ENCODE data around the gene SLC25A13. TPM values are rescaled to one million over a fixed set of nuclear protein-coding genes. Genes with fewer than 3 reads are reported as not detected.

The SLC25A13 gene
- total and polyA plus RNA-seq, 2 of the 13 experiments (the other 11 are each of a cell fraction or from before 2014, with no cell fraction given) = 36.2 to 84.9 TPM

DNA sequence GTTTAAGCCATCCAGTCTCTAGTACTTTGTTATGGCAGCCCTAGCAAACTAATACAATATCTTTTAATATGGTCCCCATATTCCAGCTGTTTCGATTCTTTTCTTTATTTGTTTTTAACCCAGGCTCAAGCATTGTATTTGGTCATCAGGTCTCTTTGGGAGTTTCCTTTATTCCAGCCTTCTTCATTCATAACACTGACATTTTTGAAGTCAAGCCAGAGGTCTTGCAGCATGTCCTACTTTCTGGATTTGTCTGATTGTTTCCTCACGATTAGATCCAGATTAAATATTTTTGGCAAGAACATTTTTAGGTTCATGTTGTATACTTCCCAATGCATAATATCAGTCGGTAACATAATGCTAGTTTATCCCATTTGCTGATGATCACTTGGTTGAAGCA is 11.8 kb downstream of the SLC25A13 start:
- Histone ChIP-seq H3K9me3 (ENCODE audit: low read length) (no peaks in the 10 kb centered on the region), H3K36me3 (replicated peaks in 1 of 2; ENCODE audit: control insufficient read depth in 1 of 2, insufficient read depth in 2 of 2, low read length in 2 of 2) (peaks cover 7 to 20% of the 10 kb centered on the region in 2 experiments), H4K20me1 (ENCODE audit: insufficient read depth, low read length) (peaks cover 37% of the 10 kb centered on the region), H3K27ac (ENCODE audit: extremely low read length, insufficient read depth, low read length) (no peak overlapping the region), H3K4me2 (ENCODE audit: low read depth, low read length) (no peak overlapping the region), H3K27me3 (ENCODE audit: control insufficient read depth in 1 of 2, insufficient read depth in 2 of 2, low read length in 2 of 2) (no peaks in the 10 kb centered on the region), H3K4me1 (ENCODE audit: insufficient read depth, low read length) (peaks cover 88% of the 10 kb centered on the region), H3K79me2 (ENCODE audit: insufficient read depth, low read length) (peaks cover 97% of the 10 kb centered on the region), H3K9ac (ENCODE audit: insufficient read depth, low read depth, low read length) (no peak overlapping the region), H3K4me3 (replicated peaks in 1 of 3; ENCODE audit: insufficient read depth in 1 of 3, low read depth in 2 of 3, low read length in 3 of 3) (no peak overlapping the region), H2AFZ (ENCODE audit: low read length) (no peak overlapping the region)
- POLR2A ChIA-PET = no interaction called here
- FAIRE-seq = no peak
- intact Hi-C loops (cut with micrococcal nuclease; ENCODE audit: unreplicated experiment) = no loop called here
- ATAC-seq = no peak
- no TSS peak for BruUV-seq (replicated peaks)
- 93% methylated on average over 3 of the region's 3 CpGs for WGBS (ENCODE audit: low lambda C conversion rate)
- in situ Hi-C loops (cut with HindIII; ENCODE audit: extremely low pct_ligation_motif_present, low pct_unique_long_range_greater_than_20kb) = loop anchor here (25.0 kb wide), 1 partner anchor 702 kb away; the partner anchor contains the start of genes DLX5 and DLX6
- TF ChIP-seq FOXM1 (CRISPR knock-in tag; IDR thresholded peaks at IDR 0.05) (no peak), MYNN (CRISPR knock-in tag; IDR thresholded peaks at IDR 0.05; ENCODE audit: low read depth) (no peak), RBM22 (optimal IDR thresholded peaks at IDR 0.05; ENCODE audit: low read length) (no peak), MLXIP (CRISPR knock-in tag; IDR thresholded peaks at IDR 0.05; ENCODE audit: borderline replicate concordance) (no peak), MED8 (CRISPR knock-in tag; IDR thresholded peaks at IDR 0.05; ENCODE audit: insufficient replicate concordance) (no peak), ZNF788 (CRISPR knock-in tag; IDR thresholded peaks at IDR 0.05; ENCODE audit: borderline replicate concordance) (no peak), BHLHE40 (IDR thresholded peaks at IDR 0.05; ENCODE audit: low read length) (no peak), NFYB (CRISPR knock-in tag; IDR thresholded peaks at IDR 0.05) (no peak), IRF2 (CRISPR knock-in tag; IDR thresholded peaks at IDR 0.05) (no peak), ZFP41 (CRISPR knock-in tag; IDR thresholded peaks at IDR 0.05; ENCODE audit: borderline replicate concordance) (no peak), ZNF232 (CRISPR knock-in tag; IDR thresholded peaks at IDR 0.05; ENCODE audit: borderline replicate concordance) (no peak), RAD51 (IDR thresholded peaks at IDR 0.05; ENCODE audit: borderline replicate concordance) (no peak)
- TF ChIP-seq, protein P1, sequence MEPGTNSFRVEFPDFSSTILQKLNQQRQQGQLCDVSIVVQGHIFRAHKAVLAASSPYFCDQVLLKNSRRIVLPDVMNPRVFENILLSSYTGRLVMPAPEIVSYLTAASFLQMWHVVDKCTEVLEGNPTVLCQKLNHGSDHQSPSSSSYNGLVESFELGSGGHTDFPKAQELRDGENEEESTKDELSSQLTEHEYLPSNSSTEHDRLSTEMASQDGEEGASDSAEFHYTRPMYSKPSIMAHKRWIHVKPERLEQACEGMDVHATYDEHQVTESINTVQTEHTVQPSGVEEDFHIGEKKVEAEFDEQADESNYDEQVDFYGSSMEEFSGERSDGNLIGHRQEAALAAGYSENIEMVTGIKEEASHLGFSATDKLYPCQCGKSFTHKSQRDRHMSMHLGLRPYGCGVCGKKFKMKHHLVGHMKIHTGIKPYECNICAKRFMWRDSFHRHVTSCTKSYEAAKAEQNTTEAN (CRISPR knock-in tag; conservative IDR thresholded peaks at IDR 0.05) = no peak
- TF ChIP-seq, protein P2, sequence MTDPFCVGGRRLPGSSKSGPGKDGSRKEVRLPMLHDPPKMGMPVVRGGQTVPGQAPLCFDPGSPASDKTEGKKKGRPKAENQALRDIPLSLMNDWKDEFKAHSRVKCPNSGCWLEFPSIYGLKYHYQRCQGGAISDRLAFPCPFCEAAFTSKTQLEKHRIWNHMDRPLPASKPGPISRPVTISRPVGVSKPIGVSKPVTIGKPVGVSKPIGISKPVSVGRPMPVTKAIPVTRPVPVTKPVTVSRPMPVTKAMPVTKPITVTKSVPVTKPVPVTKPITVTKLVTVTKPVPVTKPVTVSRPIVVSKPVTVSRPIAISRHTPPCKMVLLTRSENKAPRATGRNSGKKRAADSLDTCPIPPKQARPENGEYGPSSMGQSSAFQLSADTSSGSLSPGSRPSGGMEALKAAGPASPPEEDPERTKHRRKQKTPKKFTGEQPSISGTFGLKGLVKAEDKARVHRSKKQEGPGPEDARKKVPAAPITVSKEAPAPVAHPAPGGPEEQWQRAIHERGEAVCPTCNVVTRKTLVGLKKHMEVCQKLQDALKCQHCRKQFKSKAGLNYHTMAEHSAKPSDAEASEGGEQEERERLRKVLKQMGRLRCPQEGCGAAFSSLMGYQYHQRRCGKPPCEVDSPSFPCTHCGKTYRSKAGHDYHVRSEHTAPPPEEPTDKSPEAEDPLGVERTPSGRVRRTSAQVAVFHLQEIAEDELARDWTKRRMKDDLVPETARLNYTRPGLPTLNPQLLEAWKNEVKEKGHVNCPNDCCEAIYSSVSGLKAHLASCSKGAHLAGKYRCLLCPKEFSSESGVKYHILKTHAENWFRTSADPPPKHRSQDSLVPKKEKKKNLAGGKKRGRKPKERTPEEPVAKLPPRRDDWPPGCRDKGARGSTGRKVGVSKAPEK (CRISPR knock-in tag; IDR thresholded peaks at IDR 0.05; ENCODE audit: borderline replicate concordance) = no peak
- DNase-seq (ENCODE audit: low spot score) = no peak
- CTCF ChIA-PET (ENCODE audit: low intra/inter-chr PET ratio, low total read pairs) = no interaction called here
